Progenitor cell of endocrine pancreas (in vitro differentiated cells): ENCODE measurements around the gene OR2D2. TPM values are rescaled to one million over a fixed set of nuclear protein-coding genes. Genes with fewer than 3 reads are reported as not detected.

ENCODE experiments used
- DNase-seq: peaks from one replicate; pipeline ENCODE4 v3.0.0; 2021; ENCODE audit warnings: low spot score; ENCODE audit not compliant: unreplicated experiment
- H3K27ac Mint-ChIP-seq: 2 replicates; pipeline ENCODE4 v1.8.0; 2021; ENCODE audit warnings: mild to moderate bottlenecking, moderate library complexity, mixed read lengths
- H3K27me3 Mint-ChIP-seq: 2 replicates; pipeline ENCODE4 v1.8.0; 2021; ENCODE audit warnings: mixed read lengths
- H3K36me3 Mint-ChIP-seq: 2 replicates; pipeline ENCODE4 v1.8.0; 2022; ENCODE audit warnings: mixed read lengths; ENCODE audit not compliant: insufficient read depth
- H3K4me1 Mint-ChIP-seq: 2 replicates; pipeline ENCODE4 v1.8.0; 2021; ENCODE audit warnings: low read depth, mixed read lengths
- H3K4me3 Mint-ChIP-seq: 2 replicates; pipeline ENCODE4 v1.8.0; 2021; ENCODE audit warnings: low read depth, mild to moderate bottlenecking, moderate library complexity, mixed read lengths
- H3K9me3 Mint-ChIP-seq: 2 replicates; pipeline ENCODE4 v1.8.0; 2021; ENCODE audit warnings: low read depth, mixed read lengths
- CTCF ChIP-seq: fragments of 200-600 bp; sonication (generic); IDR thresholded peaks from one replicate; pipeline ENCODE4 v1.5.0; 2021; ENCODE audit warnings: antibody characterized with exemption, mild to moderate bottlenecking; ENCODE audit not compliant: unreplicated experiment
- long read RNA-seq: library from polyadenylated mRNA; unstranded; transcript quantifications from one replicate; pipeline ENCODE4 v2.0.0, GENCODE V29; 2020
- total RNA-seq: library from RNA; stranded (reverse); gene quantifications from 2 replicates; pipeline ENCODE4 v1.2.1, GENCODE V29; 2021

Gene OR2D2
- 0.53 TPM in 1 of 2 replicates, not detected in the other for total RNA-seq
- long read RNA-seq = 0 reads

GRCh38 chr11:6892400-6892799 lies at the start of gene OR2D2:
Gene OR2D2 (minus strand): TSS chr11:6892500. CDS start chr11:6892500, 0 bp downstream.
- Mint-ChIP-seq H3K27me3 (no peaks in the 10 kb centered on the region), H3K9me3 (no peaks in the 10 kb centered on the region), H3K4me1 (no peaks in the 10 kb centered on the region), H3K36me3 (no peaks in the 10 kb centered on the region), H3K4me3 (no peak within 1 kb of the TSS), H3K27ac (no peak within 1 kb of the TSS)
- no peak for DNase-seq
- no peak for TF ChIP-seq CTCF

- no peak for DNase-seq
- peaks cover 4% of the 10 kb centered on the region for H3K36me3 Mint-ChIP-seq
- no peaks in the 10 kb centered on the region for H3K27me3 Mint-ChIP-seq
- no peaks in the 10 kb centered on the region for H3K4me1 Mint-ChIP-seq
- no peaks in the 10 kb centered on the region for H3K9me3 Mint-ChIP-seq
- H3K27ac Mint-ChIP-seq = no peak overlapping the region
- no peak overlapping the region for H3K4me3 Mint-ChIP-seq
- no peak for TF ChIP-seq CTCF
These were observed 49.7 kb upstream of the OR2D2 start for GRCh38 chr11:6941970-6942369.

DNA sequence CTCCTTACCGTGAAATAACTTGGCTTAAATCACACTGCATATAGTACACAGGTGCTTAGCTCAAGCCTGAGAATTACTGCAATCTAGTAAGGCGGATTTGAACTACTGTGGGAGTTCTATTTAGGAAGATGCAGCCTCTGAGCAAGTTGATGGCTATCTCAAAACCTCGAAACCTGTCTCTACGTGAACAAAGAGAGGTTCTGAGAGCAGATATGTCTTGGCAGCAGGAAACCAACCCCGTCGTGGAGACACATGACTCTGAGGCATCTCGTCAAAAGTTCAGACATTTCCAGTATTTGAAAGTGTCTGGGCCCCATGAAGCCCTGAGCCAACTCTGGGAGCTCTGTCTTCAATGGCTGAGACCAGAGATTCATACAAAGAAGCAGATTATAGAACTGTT lies 39.8 kb upstream of the OR2D2 start:
- DNase-seq = no peak
- H3K4me3 Mint-ChIP-seq = no peak overlapping the region
- no peak overlapping the region for H3K27ac Mint-ChIP-seq
- TF ChIP-seq CTCF = no peak
- no peaks in the 10 kb centered on the region for H3K9me3 Mint-ChIP-seq
- peaks cover 3% of the 10 kb centered on the region for H3K36me3 Mint-ChIP-seq
- H3K27me3 Mint-ChIP-seq = no peaks in the 10 kb centered on the region
- peaks cover 6% of the 10 kb centered on the region for H3K4me1 Mint-ChIP-seq

DNA sequence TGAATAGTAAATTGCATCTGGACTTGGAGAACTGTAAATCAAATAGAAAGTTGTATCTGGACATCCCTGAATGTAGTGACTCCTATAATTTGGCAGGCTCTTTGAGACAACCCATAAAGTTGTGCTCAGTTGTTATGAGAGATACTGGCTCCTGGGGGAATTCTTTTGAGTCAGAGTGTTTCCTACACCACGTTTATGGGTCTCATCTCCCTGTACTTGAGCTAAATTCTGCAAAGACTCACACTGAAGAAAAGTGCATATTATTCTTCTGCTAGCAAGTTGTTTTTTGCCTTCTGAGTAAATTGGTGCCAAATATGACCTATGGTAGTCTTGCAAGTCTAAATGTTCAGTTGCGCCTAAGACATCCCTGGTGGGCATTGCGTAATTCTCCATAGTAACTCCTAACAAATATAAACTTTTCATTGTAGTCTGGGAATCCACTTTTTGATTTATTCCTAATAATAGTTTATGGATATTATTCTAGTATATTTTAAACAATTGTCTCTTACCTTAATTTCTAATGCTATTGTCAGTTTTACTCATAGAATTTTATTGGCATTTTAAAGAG lies 38.9 kb upstream of the OR2D2 start:
- no peak overlapping the region for H3K27ac Mint-ChIP-seq
- no peak for TF ChIP-seq CTCF
- peaks cover 7% of the 10 kb centered on the region for H3K4me1 Mint-ChIP-seq
- H3K36me3 Mint-ChIP-seq = peaks cover 3% of the 10 kb centered on the region
- no peak overlapping the region for H3K4me3 Mint-ChIP-seq
- no peak for DNase-seq
- no peaks in the 10 kb centered on the region for H3K27me3 Mint-ChIP-seq
- no peaks in the 10 kb centered on the region for H3K9me3 Mint-ChIP-seq

- no peak for DNase-seq
- no peaks in the 10 kb centered on the region for H3K27me3 Mint-ChIP-seq
- peaks cover 2% of the 10 kb centered on the region for H3K36me3 Mint-ChIP-seq
- no peak overlapping the region for H3K4me3 Mint-ChIP-seq
- no peak for TF ChIP-seq CTCF
- H3K9me3 Mint-ChIP-seq = no peaks in the 10 kb centered on the region
- no peak overlapping the region for H3K27ac Mint-ChIP-seq
- peaks cover 7% of the 10 kb centered on the region for H3K4me1 Mint-ChIP-seq
These were observed 36.6 kb upstream of the OR2D2 start for GRCh38 chr11:6928916-6929315.
